PC-9 (cell line): Measurements from ENCODE around the gene ARHGAP44.

ENCODE experiments used
- CTCF ChIP-seq: fragments of 200-600 bp; sonication (generic); conservative IDR thresholded peaks from 2 replicates; pipeline ENCODE4 v1.6.1; 2017; ENCODE audit warnings: mixed run types, antibody characterized with exemption, mild to moderate bottlenecking, moderate library complexity
- EZH2 ChIP-seq: fragments of 200-600 bp; sonication (generic); IDR thresholded peaks from 2 replicates; pipeline ENCODE4 v1.8.0; 2017; ENCODE audit warnings: antibody characterized with exemption, low read depth

- TF ChIP-seq CTCF, result no peak
- no peak for TF ChIP-seq EZH2
Measured at GRCh38 chr17:12865769-12866168, 76.5 kb downstream of the ARHGAP44 start.
